H4 (cell line): ENCODE results near the gene RNH1. TPM values are rescaled to one million over a fixed set of nuclear protein-coding genes. Genes with fewer than 3 reads are reported as not detected.

Experiments
- total RNA-seq: library from RNA; depleted of rRNA; stranded (reverse); fragments of >200 nt; shearing (Covaris generic); gene quantifications from 2 replicates; pipeline ENCODE4 v1.2.3, GENCODE V29; 2014; rRNA removed

Gene RNH1
- total RNA-seq, 1 experiment from 2014 or later, result 150 TPM

Other genes with a start within 250 kb of the RNH1 start
- not detected in 2 replicates for gene NLRP6, start 228.8 kb downstream of the RNH1 start, total RNA-seq
- 2.2 and 2.4 TPM in 2 replicates for gene PGGHG, start 218.1 kb downstream of the RNH1 start, total RNA-seq
- gene IFITM5, start 207.7 kb downstream of the RNH1 start, total RNA-seq, result not detected in 2 replicates
- gene IFITM2, start 199.4 kb downstream of the RNH1 start, total RNA-seq, result 21.9 and 30.7 TPM in 2 replicates
- 179 TPM in 2 replicates for gene IFITM1, start 193.2 kb downstream of the RNH1 start, total RNA-seq
- gene IFITM3, start 186.4 kb downstream of the RNH1 start, total RNA-seq, result 183 and 240 TPM in 2 replicates
- gene B4GALNT4, start 137.7 kb downstream of the RNH1 start, total RNA-seq, result 6.5 and 11.1 TPM in 2 replicates
- gene PKP3, start 113.0 kb downstream of the RNH1 start, total RNA-seq, result 2.4 and 3.0 TPM in 2 replicates
- 1.9 TPM in 1 of 2 replicates, not detected in the other for gene SIGIRR, start 92.2 kb downstream of the RNH1 start, total RNA-seq
- gene ANO9, start 65.2 kb downstream of the RNH1 start, total RNA-seq, result not detected in 2 replicates
- 15.0 and 26.7 TPM in 2 replicates for gene PTDSS2, start 57.0 kb downstream of the RNH1 start, total RNA-seq
- gene HRAS, start 28.3 kb upstream of the RNH1 start, total RNA-seq, result 64.1 and 76.1 TPM in 2 replicates
- gene LRRC56, start 30.3 kb upstream of the RNH1 start, total RNA-seq, result 0.18 and 0.19 TPM in 2 replicates
- 1.4 and 2.6 TPM in 2 replicates for gene LMNTD2, start 53.5 kb upstream of the RNH1 start, total RNA-seq
- 16.8 and 17.3 TPM in 2 replicates for gene RASSF7, start 53.7 kb upstream of the RNH1 start, total RNA-seq
- gene PHRF1, start 69.2 kb upstream of the RNH1 start, total RNA-seq, result 14.5 and 15.3 TPM in 2 replicates
- 11.7 and 11.9 TPM in 2 replicates for gene IRF7, start 108.7 kb upstream of the RNH1 start, total RNA-seq
- gene CDHR5, start 117.7 kb upstream of the RNH1 start, total RNA-seq, result not detected in 2 replicates
- not detected in 2 replicates for gene SCT, start 119.9 kb upstream of the RNH1 start, total RNA-seq
- not detected in 2 replicates for gene DRD4, start 130.0 kb upstream of the RNH1 start, total RNA-seq
- 24.9 and 29.9 TPM in 2 replicates for gene DEAF1, start 188.0 kb upstream of the RNH1 start, total RNA-seq
- gene TMEM80, start 188.6 kb upstream of the RNH1 start, total RNA-seq, result 15.8 and 16.4 TPM in 2 replicates
- 0.12 TPM in 1 of 2 replicates, not detected in the other for gene EPS8L2, start 199.0 kb upstream of the RNH1 start, total RNA-seq
- gene TALDO1, start 240.2 kb upstream of the RNH1 start, total RNA-seq, result 600 and 603 TPM in 2 replicates